ENCODE data around the gene HDAC1. TPM values are rescaled to one million over a fixed set of nuclear protein-coding genes. Genes with fewer than 3 reads are reported as not detected.

Gene HDAC1
- total RNA-seq, 2 donors from 2014 or later: 50.9 to 52.0 TPM

- no peak overlapping the region for H3K4me3 ChIP-seq
- H3K36me3 ChIP-seq: peaks cover 48% of the 10 kb centered on the region
- H3K9me3 ChIP-seq: no peaks in the 10 kb centered on the region
- H3K4me1 ChIP-seq (ENCODE audit: control insufficient read depth in 1 of 2, low read depth in 2 of 2): peaks cover 5 to 12% of the 10 kb centered on the region in 2 donors
- TF ChIP-seq, protein P1, sequence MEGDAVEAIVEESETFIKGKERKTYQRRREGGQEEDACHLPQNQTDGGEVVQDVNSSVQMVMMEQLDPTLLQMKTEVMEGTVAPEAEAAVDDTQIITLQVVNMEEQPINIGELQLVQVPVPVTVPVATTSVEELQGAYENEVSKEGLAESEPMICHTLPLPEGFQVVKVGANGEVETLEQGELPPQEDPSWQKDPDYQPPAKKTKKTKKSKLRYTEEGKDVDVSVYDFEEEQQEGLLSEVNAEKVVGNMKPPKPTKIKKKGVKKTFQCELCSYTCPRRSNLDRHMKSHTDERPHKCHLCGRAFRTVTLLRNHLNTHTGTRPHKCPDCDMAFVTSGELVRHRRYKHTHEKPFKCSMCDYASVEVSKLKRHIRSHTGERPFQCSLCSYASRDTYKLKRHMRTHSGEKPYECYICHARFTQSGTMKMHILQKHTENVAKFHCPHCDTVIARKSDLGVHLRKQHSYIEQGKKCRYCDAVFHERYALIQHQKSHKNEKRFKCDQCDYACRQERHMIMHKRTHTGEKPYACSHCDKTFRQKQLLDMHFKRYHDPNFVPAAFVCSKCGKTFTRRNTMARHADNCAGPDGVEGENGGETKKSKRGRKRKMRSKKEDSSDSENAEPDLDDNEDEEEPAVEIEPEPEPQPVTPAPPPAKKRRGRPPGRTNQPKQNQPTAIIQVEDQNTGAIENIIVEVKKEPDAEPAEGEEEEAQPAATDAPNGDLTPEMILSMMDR (IDR thresholded peaks at IDR 0.05): no peak
- DNase-seq (ENCODE audit: low spot score) (no peak), ATAC-seq (ENCODE audit: insufficient number of reproducible peaks, low FRiP score, low read depth) (no peak)
- H3K27ac ChIP-seq: no peak overlapping the region
- no peaks in the 10 kb centered on the region for H3K27me3 ChIP-seq (replicated peaks; ENCODE audit: insufficient read depth)
Observed at GRCh38 chr1:32330558-32331151, 38.8 kb downstream of the HDAC1 start.

GRCh38 chr1:32331549-32331948 is 39.7 kb downstream of the HDAC1 start:
- peaks cover 5 to 17% of the 10 kb centered on the region in 2 donors for H3K4me1 ChIP-seq (ENCODE audit: control insufficient read depth in 1 of 2, low read depth in 2 of 2)
- no peak for DNase-seq (ENCODE audit: low spot score)
- TF ChIP-seq, protein P1 (IDR thresholded peaks at IDR 0.05): no peak
- no peak for ATAC-seq (ENCODE audit: insufficient number of reproducible peaks, low FRiP score, low read depth)
- peaks cover 48% of the 10 kb centered on the region for H3K36me3 ChIP-seq
- no peak overlapping the region for H3K27ac ChIP-seq
- H3K27me3 ChIP-seq (replicated peaks; ENCODE audit: insufficient read depth): no peaks in the 10 kb centered on the region
- no peak overlapping the region for H3K4me3 ChIP-seq
- H3K9me3 ChIP-seq: no peaks in the 10 kb centered on the region

DNA sequence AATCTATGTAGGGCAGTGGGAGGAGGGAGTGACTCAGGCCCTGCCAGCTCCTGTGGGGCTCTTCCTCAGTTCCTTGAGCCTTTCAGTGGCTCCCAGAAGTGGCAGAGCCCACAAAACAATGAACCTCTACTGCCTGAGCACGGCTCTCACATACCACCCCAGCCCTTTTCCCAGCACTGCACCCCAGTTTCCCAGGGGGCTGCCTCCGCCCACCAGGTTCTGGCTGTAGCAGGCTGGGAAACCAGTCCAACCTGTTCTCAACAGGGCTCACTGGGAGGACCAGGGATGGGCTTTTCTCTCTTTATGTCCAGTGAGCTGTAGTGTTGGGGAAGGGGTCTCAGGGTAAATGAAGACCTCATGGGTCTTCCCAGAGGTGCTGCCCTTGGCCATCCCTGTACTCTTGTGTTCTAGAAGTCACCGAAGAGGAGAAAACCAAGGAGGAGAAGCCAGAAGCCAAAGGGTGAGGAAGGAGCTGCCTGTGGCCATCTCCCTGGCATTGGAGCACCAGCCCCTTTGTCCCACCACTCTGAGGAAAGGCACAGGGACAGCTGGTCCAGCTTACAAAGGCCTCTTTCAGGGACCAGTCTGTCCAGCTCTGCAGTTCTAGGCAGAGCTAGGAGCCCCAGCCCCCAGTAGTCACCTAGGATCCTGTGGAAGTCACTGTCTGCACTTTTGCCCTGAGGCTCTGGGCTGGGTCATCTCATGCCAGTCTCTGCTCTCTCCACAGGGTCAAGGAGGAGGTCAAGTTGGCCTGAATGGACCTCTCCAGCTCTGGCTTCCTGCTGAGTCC is 40.6 kb downstream of the HDAC1 start:
- H3K4me1 ChIP-seq (ENCODE audit: control insufficient read depth in 1 of 2, low read depth in 2 of 2): peaks cover 5 to 19% of the 10 kb centered on the region in 2 donors
- no peaks in the 10 kb centered on the region for H3K27me3 ChIP-seq (replicated peaks; ENCODE audit: insufficient read depth)
- no peak overlapping the region for H3K4me3 ChIP-seq
- H3K9me3 ChIP-seq: no peaks in the 10 kb centered on the region
- peaks cover 40% of the 10 kb centered on the region for H3K36me3 ChIP-seq
- TF ChIP-seq, protein P1 (IDR thresholded peaks at IDR 0.05): no peak
- no peak overlapping the region for H3K27ac ChIP-seq
- no peak for ATAC-seq (ENCODE audit: insufficient number of reproducible peaks, low FRiP score, low read depth)
- DNase-seq (ENCODE audit: low spot score): no peak

GRCh38 chr1:32333251-32333963 is 41.5 kb downstream of the HDAC1 start:
- H3K27me3 ChIP-seq (replicated peaks; ENCODE audit: insufficient read depth): no peaks in the 10 kb centered on the region

More at GRCh38 chr1:32333251-32333963, 41.5 kb downstream of the HDAC1 start:
- TF ChIP-seq, protein P1 (IDR thresholded peaks at IDR 0.05): no peak
- no peak for ATAC-seq (ENCODE audit: insufficient number of reproducible peaks, low FRiP score, low read depth)
- Histone ChIP-seq H3K36me3 (peaks cover 32% of the 10 kb centered on the region), H3K9me3 (no peaks in the 10 kb centered on the region), H3K4me1 (ENCODE audit: control insufficient read depth in 1 of 2, low read depth in 2 of 2) (peaks cover 5 to 19% of the 10 kb centered on the region in 2 donors), H3K4me3 (no peak overlapping the region), H3K27ac (no peak overlapping the region)
- no peak for DNase-seq (ENCODE audit: low spot score)
